ENCODE results near the gene EVC2.

The EVC2 gene

DNA sequence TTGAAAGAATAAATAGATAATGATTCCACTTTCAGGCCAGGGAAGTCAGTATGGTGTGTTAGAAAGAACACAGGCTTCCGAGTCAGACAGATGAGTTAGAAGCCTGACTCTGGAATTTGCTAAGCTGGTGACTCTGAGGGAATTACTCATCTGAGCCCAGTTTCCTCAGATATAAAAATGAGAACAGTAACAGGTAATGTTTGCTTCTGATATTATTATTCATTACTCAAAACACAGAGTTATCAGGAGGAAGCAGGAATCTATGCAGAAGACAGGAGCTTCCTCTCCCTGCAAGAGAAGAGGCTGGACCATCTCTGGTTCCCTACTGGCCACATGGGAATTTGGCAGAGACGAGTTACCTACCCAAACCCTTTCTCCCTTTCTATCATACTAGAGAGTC lies 163.1 kb downstream of the EVC2 start:
- TF ChIP-seq, protein P1, sequence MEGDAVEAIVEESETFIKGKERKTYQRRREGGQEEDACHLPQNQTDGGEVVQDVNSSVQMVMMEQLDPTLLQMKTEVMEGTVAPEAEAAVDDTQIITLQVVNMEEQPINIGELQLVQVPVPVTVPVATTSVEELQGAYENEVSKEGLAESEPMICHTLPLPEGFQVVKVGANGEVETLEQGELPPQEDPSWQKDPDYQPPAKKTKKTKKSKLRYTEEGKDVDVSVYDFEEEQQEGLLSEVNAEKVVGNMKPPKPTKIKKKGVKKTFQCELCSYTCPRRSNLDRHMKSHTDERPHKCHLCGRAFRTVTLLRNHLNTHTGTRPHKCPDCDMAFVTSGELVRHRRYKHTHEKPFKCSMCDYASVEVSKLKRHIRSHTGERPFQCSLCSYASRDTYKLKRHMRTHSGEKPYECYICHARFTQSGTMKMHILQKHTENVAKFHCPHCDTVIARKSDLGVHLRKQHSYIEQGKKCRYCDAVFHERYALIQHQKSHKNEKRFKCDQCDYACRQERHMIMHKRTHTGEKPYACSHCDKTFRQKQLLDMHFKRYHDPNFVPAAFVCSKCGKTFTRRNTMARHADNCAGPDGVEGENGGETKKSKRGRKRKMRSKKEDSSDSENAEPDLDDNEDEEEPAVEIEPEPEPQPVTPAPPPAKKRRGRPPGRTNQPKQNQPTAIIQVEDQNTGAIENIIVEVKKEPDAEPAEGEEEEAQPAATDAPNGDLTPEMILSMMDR (IDR thresholded peaks at IDR 0.05; ENCODE audit: low read depth, low read length, missing control alignments), result no peak
- in situ Hi-C loops (cut with HindIII; ENCODE audit: low sequenced_read_pairs), result no loop called here
- H3K4me3 ChIP-seq (ENCODE audit: low read depth, low read length), result no peak overlapping the region
- DNase-seq (ENCODE audit: low read depth), result no peak

DNA sequence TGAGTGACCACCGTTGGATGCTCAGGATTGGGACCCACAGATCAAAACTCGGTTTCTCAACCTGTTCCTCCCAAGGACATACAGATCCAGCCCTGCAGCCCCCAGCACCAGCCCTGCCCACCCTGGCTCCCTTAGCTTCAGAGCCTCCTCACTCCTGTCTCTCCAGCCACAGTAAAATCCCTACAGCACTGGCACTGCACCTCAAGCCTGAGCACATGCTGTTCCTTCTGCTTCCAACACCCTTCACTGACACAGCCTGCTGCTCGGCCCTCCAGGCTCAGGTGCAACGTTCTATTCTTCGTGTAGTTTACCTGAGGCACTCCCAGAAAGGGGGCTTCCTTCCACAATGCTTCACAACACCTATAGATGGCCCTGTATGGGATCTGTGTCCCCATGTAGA lies 163.6 kb downstream of the EVC2 start:
- TF ChIP-seq, protein P1 (IDR thresholded peaks at IDR 0.05; ENCODE audit: low read depth, low read length, missing control alignments), result no peak
- no peak for DNase-seq (ENCODE audit: low read depth)
- H3K4me3 ChIP-seq (ENCODE audit: low read depth, low read length), result no peak overlapping the region
- in situ Hi-C loops (cut with HindIII; ENCODE audit: low sequenced_read_pairs), result no loop called here

DNA sequence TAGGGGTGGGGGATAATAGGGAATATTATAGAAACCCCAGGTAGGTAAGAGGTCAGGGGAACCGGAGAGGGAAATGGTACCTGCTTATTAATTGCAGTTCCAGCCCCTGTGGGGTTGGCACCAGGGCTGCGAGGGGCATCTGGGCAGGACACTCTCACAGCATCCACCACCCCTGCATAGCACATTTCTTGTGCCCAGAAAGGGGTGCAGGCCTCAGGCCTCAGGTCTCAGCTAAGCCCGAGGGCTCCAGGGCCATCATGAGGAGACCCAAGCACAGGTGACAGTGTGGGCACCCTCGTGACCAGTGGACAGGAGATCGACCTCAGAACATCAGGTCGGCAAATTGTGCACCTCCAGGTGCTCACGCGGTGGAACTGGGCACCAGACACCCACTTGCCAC lies 164.7 kb downstream of the EVC2 start:
- TF ChIP-seq, protein P1 (IDR thresholded peaks at IDR 0.05; ENCODE audit: low read depth, low read length, missing control alignments), result no peak
- in situ Hi-C loops (cut with HindIII; ENCODE audit: low sequenced_read_pairs), result no loop called here
- DNase-seq (ENCODE audit: low read depth), result no peak
- no peak overlapping the region for H3K4me3 ChIP-seq (ENCODE audit: low read depth, low read length)

DNA sequence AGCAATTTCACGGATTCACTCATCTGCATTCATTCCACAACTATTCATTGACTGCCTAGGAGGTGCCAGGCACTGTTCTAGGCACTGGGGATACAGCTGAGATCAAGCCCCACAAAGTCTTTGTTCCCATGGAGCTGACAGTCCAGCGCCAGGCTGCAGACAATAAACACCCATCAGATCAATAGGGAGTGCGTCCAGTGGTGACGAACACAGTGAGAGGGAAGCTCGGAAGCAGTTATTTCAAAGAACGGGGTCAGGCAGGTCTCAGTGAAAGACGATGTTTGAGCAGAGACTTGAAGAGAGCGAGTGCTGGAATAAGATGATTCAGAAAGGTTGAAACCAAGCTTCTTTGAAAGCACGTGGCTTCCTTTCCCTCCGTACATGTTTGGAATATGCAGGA lies 167.2 kb downstream of the EVC2 start:
- DNase-seq (ENCODE audit: low read depth), result no peak
- TF ChIP-seq, protein P1 (IDR thresholded peaks at IDR 0.05; ENCODE audit: low read depth, low read length, missing control alignments), result no peak
- H3K4me3 ChIP-seq (ENCODE audit: low read depth, low read length), result no peak overlapping the region
- in situ Hi-C loops (cut with HindIII; ENCODE audit: low sequenced_read_pairs), result no loop called here

- H3K4me3 ChIP-seq (ENCODE audit: low read depth, low read length), result no peak overlapping the region
- DNase-seq (ENCODE audit: low read depth), result no peak
- TF ChIP-seq, protein P1 (IDR thresholded peaks at IDR 0.05; ENCODE audit: low read depth, low read length, missing control alignments), result no peak
- in situ Hi-C loops (cut with HindIII; ENCODE audit: low sequenced_read_pairs), result no loop called here
Measured at GRCh38 chr4:5539584-5539983, 168.8 kb downstream of the EVC2 start.

GRCh38 chr4:5532100-5532499 lies 176.3 kb downstream of the EVC2 start:
- H3K4me3 ChIP-seq (ENCODE audit: low read depth, low read length), result no peak overlapping the region
- TF ChIP-seq, protein P1 (IDR thresholded peaks at IDR 0.05; ENCODE audit: low read depth, low read length, missing control alignments), result no peak
- in situ Hi-C loops (cut with HindIII; ENCODE audit: low sequenced_read_pairs), result no loop called here
- DNase-seq (ENCODE audit: low read depth), result no peak

- in situ Hi-C loops (cut with HindIII; ENCODE audit: low sequenced_read_pairs), result no loop called here
- no peak for DNase-seq (ENCODE audit: low read depth)
- TF ChIP-seq, protein P1 (IDR thresholded peaks at IDR 0.05; ENCODE audit: low read depth, low read length, missing control alignments), result no peak
- H3K4me3 ChIP-seq (ENCODE audit: low read depth, low read length), result no peak overlapping the region
Measured at GRCh38 chr4:5528031-5528436, 180.3 kb downstream of the EVC2 start.
